OCI-LY3 (cell line): Measurements from ENCODE around the gene GRK6.

ENCODE experiments used
- H2AFZ ChIP-seq: fragments of 200-600, 300-600 bp; shearing (Covaris generic); 2 replicates; pipeline ENCODE4 v1.6.0; 2014; ENCODE audit warnings: antibody characterized with exemption, low read depth, low read length
- H3K27ac ChIP-seq: fragments of 200-600, 300-600 bp; sonication (generic); 2 replicates; pipeline ENCODE4 v1.5.1; 2014; ENCODE audit warnings: mild to moderate bottlenecking, low read length, moderate library complexity, mixed read lengths
- H3K27me3 ChIP-seq: fragments of 200-600, 300-600 bp; sonication (generic); 2 replicates; pipeline ENCODE4 v1.6.1; 2014; ENCODE audit warnings: low read depth, low read length, mixed read lengths
- H3K36me3 ChIP-seq: fragments of 200-600, 300-600 bp; sonication (generic); replicated peaks from 2 replicates; pipeline ENCODE3; 2014; ENCODE audit warnings: low read depth, low read length, mixed read lengths
- H3K4me1 ChIP-seq: fragments of 300-600, 200-600 bp; sonication (generic); 2 replicates; pipeline ENCODE4 v1.6.1; 2014; ENCODE audit warnings: low read length, mixed read lengths
- H3K4me2 ChIP-seq: fragments of 200-600, 300-600 bp; sonication (generic); 2 replicates; pipeline ENCODE4 v1.6.1; 2014; ENCODE audit warnings: low read length, mixed read lengths
- H3K4me3 ChIP-seq: fragments of 300-600, 200-600 bp; sonication (generic); 2 replicates; pipeline ENCODE4 v1.5.1; 2014; ENCODE audit warnings: antibody characterized with exemption, mild to moderate bottlenecking, low read length, moderate library complexity
- H3K79me2 ChIP-seq: fragments of 300-600, 200-600 bp; shearing (Covaris generic); 2 replicates; pipeline ENCODE4 v1.6.1; 2014; ENCODE audit warnings: mild to moderate bottlenecking, low read length, mixed read lengths
- H3K9ac ChIP-seq: fragments of 300-600, 200-600 bp; shearing (Covaris generic); 2 replicates; pipeline ENCODE4 v1.6.0; 2014; ENCODE audit warnings: mild to moderate bottlenecking, low read length, moderate library complexity
- H3K9me3 ChIP-seq: fragments of 200-600, 300-600 bp; shearing (Covaris generic); 2 replicates; pipeline ENCODE4 v1.6.1; 2014; ENCODE audit warnings: low read length, mixed read lengths; ENCODE audit not compliant: insufficient read depth
- H4K20me1 ChIP-seq: fragments of 200-600, 300-600 bp; sonication (generic); 2 replicates; pipeline ENCODE4 v1.6.1; 2016; ENCODE audit warnings: low read length, mixed read lengths; ENCODE audit not compliant: insufficient read depth
- EZH2phosphoT487 ChIP-seq: fragments of 200-600 bp; shearing (Covaris generic); IDR thresholded peaks from 2 replicates; pipeline ENCODE4 v1.6.1; 2018; ENCODE audit warnings: antibody characterized with exemption, mixed run types, low read depth
- TF ChIP-seq, protein P1 (sequence below): fragments of 200-600, 300-600 bp; sonication (generic); IDR thresholded peaks from 2 replicates; pipeline ENCODE4 v1.5.1; 2014; ENCODE audit warnings: antibody characterized with exemption, low read length, low read depth

The GRK6 gene

GRCh38 chr5:177423671-177424070 is 2.8 kb upstream of the GRK6 start:
- peaks cover 20% of the 10 kb centered on the region for H3K4me1 ChIP-seq
- H2AFZ ChIP-seq: no peak overlapping the region
- no peaks in the 10 kb centered on the region for H3K27me3 ChIP-seq
- H3K4me2 ChIP-seq: no peak overlapping the region
- no peak overlapping the region for H3K4me3 ChIP-seq
- peaks cover 21% of the 10 kb centered on the region for H3K79me2 ChIP-seq
- no peaks in the 10 kb centered on the region for H3K9me3 ChIP-seq
- H3K36me3 ChIP-seq: peaks cover 3% of the 10 kb centered on the region
- H4K20me1 ChIP-seq: peaks cover 7% of the 10 kb centered on the region; the same call in 1 of the 2 replicates
- no peak overlapping the region for H3K27ac ChIP-seq
- TF ChIP-seq EZH2phosphoT487: no peak
- TF ChIP-seq, protein P1, sequence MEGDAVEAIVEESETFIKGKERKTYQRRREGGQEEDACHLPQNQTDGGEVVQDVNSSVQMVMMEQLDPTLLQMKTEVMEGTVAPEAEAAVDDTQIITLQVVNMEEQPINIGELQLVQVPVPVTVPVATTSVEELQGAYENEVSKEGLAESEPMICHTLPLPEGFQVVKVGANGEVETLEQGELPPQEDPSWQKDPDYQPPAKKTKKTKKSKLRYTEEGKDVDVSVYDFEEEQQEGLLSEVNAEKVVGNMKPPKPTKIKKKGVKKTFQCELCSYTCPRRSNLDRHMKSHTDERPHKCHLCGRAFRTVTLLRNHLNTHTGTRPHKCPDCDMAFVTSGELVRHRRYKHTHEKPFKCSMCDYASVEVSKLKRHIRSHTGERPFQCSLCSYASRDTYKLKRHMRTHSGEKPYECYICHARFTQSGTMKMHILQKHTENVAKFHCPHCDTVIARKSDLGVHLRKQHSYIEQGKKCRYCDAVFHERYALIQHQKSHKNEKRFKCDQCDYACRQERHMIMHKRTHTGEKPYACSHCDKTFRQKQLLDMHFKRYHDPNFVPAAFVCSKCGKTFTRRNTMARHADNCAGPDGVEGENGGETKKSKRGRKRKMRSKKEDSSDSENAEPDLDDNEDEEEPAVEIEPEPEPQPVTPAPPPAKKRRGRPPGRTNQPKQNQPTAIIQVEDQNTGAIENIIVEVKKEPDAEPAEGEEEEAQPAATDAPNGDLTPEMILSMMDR: no peak
- H3K9ac ChIP-seq: no peak overlapping the region

DNA sequence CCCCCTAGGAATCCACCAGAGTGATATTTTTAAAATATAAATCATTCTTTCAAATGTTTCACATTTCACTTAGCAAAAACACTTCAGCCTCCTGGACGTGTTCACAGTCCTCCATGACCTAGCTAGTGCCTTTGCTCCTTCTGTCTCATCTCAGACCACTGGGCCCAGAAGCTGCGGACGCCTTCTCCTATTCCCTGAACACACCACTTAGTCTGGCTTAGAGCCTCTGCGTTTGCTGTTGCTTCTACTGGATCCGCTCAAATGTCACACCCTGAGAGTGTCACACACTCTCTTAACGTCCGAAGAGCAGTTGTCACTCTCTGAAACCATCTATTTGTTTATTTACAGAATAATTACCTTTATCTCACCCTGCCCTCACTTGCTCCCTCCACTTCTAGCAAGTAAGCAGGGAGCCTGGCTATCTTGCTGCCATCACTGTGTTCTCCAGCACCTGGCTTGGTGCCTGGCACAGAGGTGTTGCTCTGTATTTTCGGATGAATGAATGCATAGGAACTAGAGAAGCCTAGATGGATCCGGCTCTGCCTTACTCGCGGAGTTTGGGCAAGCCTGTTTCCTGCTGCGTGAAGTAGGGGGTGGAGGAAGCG is 1.2 kb upstream of the GRK6 start:
- Histone ChIP-seq H3K27me3 (no peaks in the 10 kb centered on the region), H3K27ac (peak overlapping the region; percentile 60), H3K9ac (peak overlapping the region; percentile 81), H3K79me2 (peaks cover 38% of the 10 kb centered on the region), H3K4me1 (peaks cover 37% of the 10 kb centered on the region), H3K9me3 (no peaks in the 10 kb centered on the region), H3K4me3 (peak overlapping the region; percentile 84), H3K36me3 (peaks cover 3% of the 10 kb centered on the region), H4K20me1 (peaks cover 21% of the 10 kb centered on the region), H2AFZ (peak overlapping the region; percentile 71), H3K4me2 (peak overlapping the region; percentile 99)
- TF ChIP-seq, protein P1: no peak
- no peak for TF ChIP-seq EZH2phosphoT487

GRCh38 chr5:177425801-177426565 is 493 bp upstream of the GRK6 start:
- Histone ChIP-seq H3K79me2 (peaks cover 40% of the 10 kb centered on the region), H3K9ac (peak overlapping the region; percentile 81), H4K20me1 (peaks cover 21% of the 10 kb centered on the region), H3K27me3 (no peaks in the 10 kb centered on the region), H3K27ac (peak overlapping the region; percentile 60), H3K9me3 (no peaks in the 10 kb centered on the region), H2AFZ (peak overlapping the region; percentile 71), H3K4me1 (peaks cover 44% of the 10 kb centered on the region), H3K4me2 (peak overlapping the region; percentile 99), H3K4me3 (peak overlapping the region; percentile 84), H3K36me3 (peaks cover 5% of the 10 kb centered on the region)
- TF ChIP-seq, protein P1: no peak
- TF ChIP-seq EZH2phosphoT487: no peak

DNA sequence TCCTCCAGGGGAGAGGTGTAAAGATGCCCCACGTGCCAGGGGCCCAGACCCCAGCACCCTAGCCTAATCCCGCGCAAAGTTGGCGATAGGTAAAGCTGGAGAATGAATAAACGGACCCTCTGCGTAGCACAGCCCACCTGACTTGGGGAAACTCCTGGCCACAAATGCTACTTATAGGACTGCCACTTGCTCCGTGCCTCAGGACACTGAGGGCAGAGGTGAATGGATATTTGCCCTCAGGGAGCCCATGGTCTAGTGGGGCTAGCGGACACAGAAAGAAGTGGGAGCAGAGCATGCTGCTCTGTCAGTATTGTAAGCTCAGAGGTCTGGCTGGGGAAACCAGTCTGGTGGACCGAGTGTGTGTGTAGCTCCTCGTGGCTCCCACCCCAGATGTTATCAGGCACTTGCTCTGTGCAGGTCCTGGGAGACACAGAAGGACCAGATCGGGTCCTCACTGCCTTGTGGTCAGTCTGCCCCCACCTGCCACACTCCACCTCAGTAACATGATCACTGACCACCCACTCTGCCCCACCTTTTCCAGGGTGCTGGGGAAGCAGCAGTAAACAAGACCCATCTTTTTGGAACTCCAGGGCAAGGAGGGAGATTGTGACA is 841 bp downstream of the GRK6 start:
- Histone ChIP-seq H3K36me3 (peaks cover 11% of the 10 kb centered on the region), H3K79me2 (peaks cover 40% of the 10 kb centered on the region), H3K4me2 (peak overlapping the region; percentile 97), H3K4me1 (peaks cover 55% of the 10 kb centered on the region), H3K9me3 (no peaks in the 10 kb centered on the region), H3K27ac (peak overlapping the region; percentile 56), H3K27me3 (no peaks in the 10 kb centered on the region), H3K4me3 (peak overlapping the region; percentile 85), H3K9ac (peak overlapping the region; percentile 81), H2AFZ (no peak overlapping the region), H4K20me1 (peaks cover 21% of the 10 kb centered on the region)
- TF ChIP-seq EZH2phosphoT487: no peak
- TF ChIP-seq, protein P1: no peak
